Mesothelial cell of epicardium (in vitro differentiated cells): ENCODE data around the gene DOK6. TPM values are rescaled to one million over a fixed set of nuclear protein-coding genes. Genes with fewer than 3 reads are reported as not detected.

Source experiments
- DNase-seq, 2 experiments: peaks; one replicate each; pipeline ENCODE4 v3.0.0; 2021; ENCODE audit warnings: low spot score in 2 of 2; ENCODE audit not compliant: unreplicated experiment in 2 of 2
- H3K27ac Mint-ChIP-seq: 2 replicates; pipeline ENCODE4 v1.8.0; 2021; ENCODE audit warnings: mixed read lengths
- H3K27me3 Mint-ChIP-seq: 2 replicates; pipeline ENCODE4 v1.8.0; 2021; ENCODE audit warnings: low read depth, mixed read lengths
- H3K36me3 Mint-ChIP-seq: 2 replicates; pipeline ENCODE4 v1.8.0; 2021; ENCODE audit warnings: mixed read lengths
- H3K4me1 Mint-ChIP-seq: 2 replicates; pipeline ENCODE4 v1.8.0; 2021; ENCODE audit warnings: mixed read lengths
- H3K4me3 Mint-ChIP-seq: 2 replicates; pipeline ENCODE4 v1.8.0; 2021; ENCODE audit warnings: mild to moderate bottlenecking, moderate library complexity, mixed read lengths
- H3K9me3 Mint-ChIP-seq: 2 replicates; pipeline ENCODE4 v1.8.0; 2021; ENCODE audit warnings: mixed read lengths
- total RNA-seq: library from RNA; stranded (reverse); gene quantifications from 3 replicates; pipeline ENCODE4 v1.2.1, GENCODE V29; 2021
- TF ChIP-seq, protein P1 (sequence below): fragments of 200-600 bp; sonication (generic); IDR thresholded peaks from one replicate; pipeline ENCODE4 v1.5.0; 2021; ENCODE audit warnings: antibody characterized with exemption; ENCODE audit not compliant: unreplicated experiment

Gene DOK6
- total RNA-seq, 1 donor from 2014 or later = 4.9 TPM

DNA sequence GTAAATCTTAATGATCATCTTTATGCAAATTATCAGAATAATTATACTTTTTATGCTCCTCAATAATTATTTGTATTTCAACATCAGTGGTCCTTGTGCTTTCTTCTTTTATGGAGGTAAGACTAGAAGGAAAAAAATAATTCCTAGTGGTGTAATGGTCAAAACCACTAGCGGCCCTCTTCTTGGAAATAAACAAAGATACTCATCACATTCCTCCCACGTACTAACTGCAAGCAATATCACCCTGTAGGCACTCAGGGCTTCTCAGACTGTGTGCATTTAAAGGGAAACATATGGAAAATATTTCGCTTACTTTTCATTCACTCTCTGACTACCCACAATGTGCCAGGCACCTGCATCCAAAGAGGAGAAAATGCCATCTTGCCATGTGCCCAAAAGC is 263.7 kb downstream of the DOK6 start:
- no peaks in the 10 kb centered on the region for H3K4me1 Mint-ChIP-seq

DNA sequence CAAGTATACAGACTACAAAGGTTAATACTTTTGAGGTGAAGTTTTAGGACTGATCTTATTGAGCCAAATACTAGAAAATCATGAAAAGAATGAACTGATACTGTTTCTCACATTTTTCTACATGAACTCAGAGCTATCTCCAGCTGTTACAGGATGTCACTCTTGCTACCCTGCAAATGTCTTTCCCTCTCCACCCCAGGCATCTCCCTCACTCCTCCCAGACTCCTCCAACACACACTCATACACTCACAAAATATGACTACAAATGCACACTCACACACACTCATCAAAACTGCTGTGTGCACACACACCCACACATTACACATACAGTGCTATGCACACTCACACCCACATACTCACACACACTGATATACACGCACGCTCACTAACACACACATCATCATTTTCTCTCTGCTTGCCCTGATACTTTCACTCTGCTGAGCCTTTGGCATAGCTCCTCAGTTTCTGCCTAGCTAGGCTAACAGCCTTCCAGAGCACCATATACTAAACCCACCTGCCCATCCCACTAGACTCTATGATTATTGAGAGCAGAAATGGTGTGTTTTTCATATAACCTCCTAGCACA is 273.7 kb downstream of the DOK6 start:
- Mint-ChIP-seq H3K36me3 (no peaks in the 10 kb centered on the region), H3K27me3 (no peaks in the 10 kb centered on the region), H3K4me1 (peaks cover 3% of the 10 kb centered on the region), H3K4me3 (no peak overlapping the region), H3K9me3 (no peaks in the 10 kb centered on the region), H3K27ac (no peak overlapping the region)
- DNase-seq = no peak
- TF ChIP-seq, protein P1, sequence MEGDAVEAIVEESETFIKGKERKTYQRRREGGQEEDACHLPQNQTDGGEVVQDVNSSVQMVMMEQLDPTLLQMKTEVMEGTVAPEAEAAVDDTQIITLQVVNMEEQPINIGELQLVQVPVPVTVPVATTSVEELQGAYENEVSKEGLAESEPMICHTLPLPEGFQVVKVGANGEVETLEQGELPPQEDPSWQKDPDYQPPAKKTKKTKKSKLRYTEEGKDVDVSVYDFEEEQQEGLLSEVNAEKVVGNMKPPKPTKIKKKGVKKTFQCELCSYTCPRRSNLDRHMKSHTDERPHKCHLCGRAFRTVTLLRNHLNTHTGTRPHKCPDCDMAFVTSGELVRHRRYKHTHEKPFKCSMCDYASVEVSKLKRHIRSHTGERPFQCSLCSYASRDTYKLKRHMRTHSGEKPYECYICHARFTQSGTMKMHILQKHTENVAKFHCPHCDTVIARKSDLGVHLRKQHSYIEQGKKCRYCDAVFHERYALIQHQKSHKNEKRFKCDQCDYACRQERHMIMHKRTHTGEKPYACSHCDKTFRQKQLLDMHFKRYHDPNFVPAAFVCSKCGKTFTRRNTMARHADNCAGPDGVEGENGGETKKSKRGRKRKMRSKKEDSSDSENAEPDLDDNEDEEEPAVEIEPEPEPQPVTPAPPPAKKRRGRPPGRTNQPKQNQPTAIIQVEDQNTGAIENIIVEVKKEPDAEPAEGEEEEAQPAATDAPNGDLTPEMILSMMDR = no peak

More for the DNA sequence above, 263.7 kb downstream of the DOK6 start:
- Mint-ChIP-seq H3K36me3 (no peaks in the 10 kb centered on the region), H3K27ac (no peak overlapping the region), H3K27me3 (peaks cover 2% of the 10 kb centered on the region), H3K9me3 (no peaks in the 10 kb centered on the region), H3K4me3 (no peak overlapping the region)
- no peak for DNase-seq
- TF ChIP-seq, protein P1 = no peak

DNA sequence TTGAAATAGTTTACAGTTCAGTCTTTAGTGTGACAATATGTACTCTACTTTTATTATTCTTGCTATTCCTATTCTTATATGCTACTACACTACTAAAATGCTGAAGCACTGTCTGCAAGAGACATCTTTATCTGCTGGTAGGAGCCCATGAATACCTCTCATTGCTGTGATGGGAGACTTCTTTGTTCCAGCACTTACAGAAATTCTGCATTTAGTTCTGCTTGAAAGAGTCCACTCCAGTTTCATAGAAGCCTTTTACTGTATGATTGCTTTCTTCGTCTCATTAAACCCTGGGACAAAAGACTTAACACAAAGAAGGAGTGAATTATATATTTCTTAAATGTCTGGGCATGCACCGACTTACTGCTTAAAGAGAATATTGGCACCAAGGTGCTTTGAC is 274.3 kb downstream of the DOK6 start:
- H3K27me3 Mint-ChIP-seq = no peaks in the 10 kb centered on the region

DNA sequence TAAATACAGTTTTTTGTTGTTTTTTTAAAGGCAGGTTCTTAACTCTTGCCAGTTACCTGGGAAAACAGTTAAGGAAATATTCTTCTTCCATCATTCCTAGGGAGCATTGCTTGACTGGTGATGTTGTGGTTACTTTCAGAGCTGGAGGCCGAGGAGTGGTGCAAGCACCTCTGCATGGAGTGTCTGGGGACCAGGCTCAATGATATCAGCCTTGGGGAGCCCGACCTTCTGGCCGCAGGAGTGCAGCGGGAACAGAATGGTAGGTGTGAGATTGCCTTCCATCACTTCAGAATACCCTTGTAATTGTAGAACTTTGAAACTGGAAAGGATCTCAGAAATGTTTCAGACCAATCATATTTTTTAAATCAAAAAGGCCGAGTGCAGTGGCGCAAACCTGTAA is 276.9 kb downstream of the DOK6 start:
- no peaks in the 10 kb centered on the region for H3K36me3 Mint-ChIP-seq
- no peak for DNase-seq
- no peaks in the 10 kb centered on the region for H3K27me3 Mint-ChIP-seq
- H3K27ac Mint-ChIP-seq = no peak overlapping the region
- H3K9me3 Mint-ChIP-seq = no peaks in the 10 kb centered on the region
- TF ChIP-seq, protein P1 = no peak
- no peak overlapping the region for H3K4me3 Mint-ChIP-seq
- H3K4me1 Mint-ChIP-seq = peaks cover 3% of the 10 kb centered on the region

More for the DNA sequence above, 274.3 kb downstream of the DOK6 start:
- no peak overlapping the region for H3K27ac Mint-ChIP-seq
- TF ChIP-seq, protein P1 = no peak
- DNase-seq = no peak
- H3K36me3 Mint-ChIP-seq = no peaks in the 10 kb centered on the region
- no peaks in the 10 kb centered on the region for H3K9me3 Mint-ChIP-seq
- H3K4me3 Mint-ChIP-seq = no peak overlapping the region
- peaks cover 3% of the 10 kb centered on the region for H3K4me1 Mint-ChIP-seq

DNA sequence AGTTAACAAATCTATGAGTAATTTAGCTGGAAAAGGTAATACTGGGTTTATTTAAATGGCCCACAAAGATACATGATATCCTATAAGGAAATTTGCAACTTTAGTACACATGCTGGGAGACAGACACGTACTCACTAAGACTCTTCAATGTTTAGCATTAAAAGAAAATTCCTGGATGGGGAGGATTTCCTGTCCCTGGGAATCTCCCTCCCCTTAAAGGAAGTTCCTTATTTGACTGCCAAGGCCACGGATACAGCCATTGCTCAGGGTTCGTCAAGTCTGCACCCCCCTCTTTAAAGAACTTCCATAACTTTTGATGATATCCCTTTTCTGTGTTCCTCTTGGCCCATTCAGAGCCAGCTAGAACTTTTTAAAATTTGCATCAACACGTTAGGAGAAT is 279.4 kb downstream of the DOK6 start:
- TF ChIP-seq, protein P1 = no peak
- Mint-ChIP-seq H3K27me3 (no peaks in the 10 kb centered on the region), H3K9me3 (no peaks in the 10 kb centered on the region), H3K4me3 (no peak overlapping the region), H3K27ac (no peak overlapping the region), H3K4me1 (no peaks in the 10 kb centered on the region), H3K36me3 (no peaks in the 10 kb centered on the region)
- DNase-seq = no peak

DNA sequence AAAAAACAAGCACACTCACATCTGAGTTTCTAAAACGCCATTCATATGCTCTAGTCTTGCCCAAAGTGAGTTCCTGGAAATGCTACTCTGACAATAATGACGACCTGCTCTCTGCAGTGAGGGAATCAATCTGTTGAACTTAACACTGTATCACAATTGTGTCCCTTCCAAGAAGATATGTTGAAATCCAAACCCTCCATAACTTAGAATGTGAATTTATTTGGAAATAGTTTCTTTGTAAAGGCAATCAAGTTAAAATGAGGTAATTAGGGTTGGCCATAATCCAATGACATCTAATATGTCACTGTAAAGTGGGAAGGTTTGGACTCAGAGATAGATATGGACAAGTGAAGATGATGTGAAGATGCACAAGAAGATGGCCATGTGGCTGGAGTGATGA is 282.5 kb downstream of the DOK6 start:
- no peak overlapping the region for H3K4me3 Mint-ChIP-seq
- no peak overlapping the region for H3K27ac Mint-ChIP-seq
- H3K9me3 Mint-ChIP-seq = no peaks in the 10 kb centered on the region
- H3K27me3 Mint-ChIP-seq = no peaks in the 10 kb centered on the region
- H3K36me3 Mint-ChIP-seq = no peaks in the 10 kb centered on the region
- no peaks in the 10 kb centered on the region for H3K4me1 Mint-ChIP-seq
- TF ChIP-seq, protein P1 = no peak
- DNase-seq = no peak
